Amniotic epithelial cell (primary cell): ENCODE measurements around the gene OSER1.

ENCODE experiments used
- DNase-seq: peaks from one replicate; pipeline ENCODE4 v3.0.0-alpha.2; 2010; ENCODE audit warnings: low read depth

The OSER1 gene

DNA sequence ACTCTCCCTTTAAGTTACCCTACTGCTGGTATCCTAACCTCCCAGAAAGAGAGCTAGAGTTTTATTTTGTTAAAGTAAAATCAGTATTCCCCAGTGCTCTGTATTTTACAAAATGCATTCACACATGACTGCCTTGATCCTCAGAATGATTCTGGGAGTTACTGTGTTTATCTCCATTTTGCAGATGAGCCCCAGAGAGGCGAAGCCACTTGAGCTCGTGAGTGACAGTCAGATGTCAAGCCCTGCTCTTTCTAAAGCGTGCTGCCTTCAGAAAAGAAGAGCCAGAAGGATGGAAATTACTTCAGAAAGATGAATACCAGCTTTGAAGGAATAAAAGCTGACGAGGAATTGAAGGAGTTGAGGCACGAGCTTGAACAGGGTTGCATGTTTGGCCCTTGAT lies 14.1 kb upstream of the OSER1 start:
- no peak for DNase-seq

DNA sequence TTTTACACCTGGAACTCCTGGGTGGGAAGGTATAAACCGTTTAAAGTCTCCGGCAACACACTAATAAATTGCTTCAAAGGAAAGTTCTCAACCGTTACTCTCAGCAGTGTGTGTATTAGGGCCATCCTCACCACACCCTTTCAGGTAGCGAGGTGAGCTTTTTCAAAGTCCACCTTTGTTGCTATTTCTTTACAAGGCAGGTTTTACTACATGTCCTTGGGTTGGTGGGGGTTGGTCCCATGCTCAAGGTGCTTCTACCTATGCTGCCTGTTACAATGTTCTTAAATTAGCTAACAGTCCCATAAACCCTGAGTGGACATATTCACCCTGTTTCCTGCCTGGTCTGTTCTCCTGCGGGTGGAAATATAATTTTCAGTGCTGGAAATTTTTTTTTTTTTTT lies 13.2 kb upstream of the OSER1 start:
- no peak for DNase-seq

DNA sequence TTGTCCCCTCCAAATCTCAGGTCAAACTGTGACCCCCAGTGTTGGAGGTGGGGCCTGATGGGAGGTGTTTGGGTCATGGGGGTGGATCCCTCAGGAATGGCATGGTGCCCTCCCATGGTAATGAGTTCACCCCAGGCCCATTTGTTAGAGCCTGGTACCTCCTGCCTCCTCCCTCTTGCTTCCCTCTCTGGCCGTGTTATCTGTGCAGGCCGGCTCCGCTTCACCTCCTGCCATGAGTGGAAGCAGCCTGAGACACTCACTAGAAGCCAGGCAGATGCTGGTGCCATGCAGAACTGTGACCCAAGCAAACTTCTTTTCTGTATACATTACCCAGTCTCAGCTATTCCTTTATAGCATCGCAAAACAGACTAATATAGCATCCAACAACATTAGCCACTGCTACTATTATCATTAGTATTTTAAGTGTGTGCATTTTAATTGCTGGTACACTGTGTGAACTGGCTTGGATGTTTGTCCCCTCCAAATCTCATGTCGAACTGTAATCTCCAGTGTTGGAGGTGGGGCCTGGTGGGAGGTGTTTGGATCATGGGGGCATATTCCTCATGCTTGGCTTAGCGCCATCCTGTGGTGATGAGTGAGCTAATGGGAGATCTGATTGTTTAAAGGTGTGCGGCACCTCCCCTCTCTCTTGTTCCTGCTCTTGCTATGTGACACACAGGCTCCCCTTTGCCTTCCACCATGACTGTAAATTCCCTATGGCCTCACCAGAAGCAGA lies 12.2 kb upstream of the OSER1 start:
- DNase-seq = no peak

DNA sequence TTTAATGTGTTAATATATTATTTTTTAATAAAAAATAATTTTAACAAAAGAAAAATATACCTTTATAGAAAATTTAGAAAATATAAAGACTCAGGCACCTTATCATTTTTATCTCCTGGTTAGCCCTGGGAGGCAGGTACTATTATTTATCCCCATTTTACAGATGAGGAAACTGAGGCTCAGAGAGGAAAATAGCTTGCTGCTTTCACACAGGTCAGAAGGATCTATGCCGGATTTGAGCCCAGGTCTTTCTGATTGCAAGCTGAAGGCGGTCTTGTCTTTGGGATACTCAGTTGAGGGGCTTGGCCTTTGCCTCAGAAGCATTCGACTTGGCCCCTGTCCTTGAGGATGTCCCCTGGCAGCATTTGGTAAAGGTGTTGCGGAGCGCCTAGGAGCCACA lies 11.5 kb upstream of the OSER1 start:
- no peak for DNase-seq

DNA sequence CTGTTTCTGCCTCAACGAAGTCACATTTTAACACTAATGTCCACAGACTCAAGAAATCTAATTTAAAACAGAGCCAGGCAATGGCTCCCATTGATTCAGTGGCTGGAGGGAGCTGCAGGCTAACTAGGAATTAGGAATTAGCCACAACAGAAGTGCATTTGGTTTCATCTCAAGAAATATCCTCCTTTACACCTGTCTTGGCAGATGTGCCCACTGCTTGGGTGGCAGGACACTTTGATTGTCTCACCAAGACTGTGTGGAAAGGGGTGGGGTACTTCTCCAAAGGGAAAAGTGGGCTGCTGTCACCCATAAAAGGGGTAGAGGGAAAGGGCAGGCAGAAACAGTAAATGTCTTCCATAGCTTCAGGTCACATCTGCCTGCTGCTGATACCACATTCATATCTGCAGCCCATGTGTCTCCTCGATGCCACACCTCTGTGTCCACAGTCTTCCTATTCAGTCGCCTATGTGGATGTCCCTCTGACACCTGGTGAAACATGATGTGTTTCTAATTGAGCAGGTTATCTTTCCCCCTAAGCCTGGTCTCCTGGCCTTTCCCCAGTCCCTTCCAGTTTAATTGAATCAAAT lies 10.9 kb upstream of the OSER1 start:
- no peak for DNase-seq

DNA sequence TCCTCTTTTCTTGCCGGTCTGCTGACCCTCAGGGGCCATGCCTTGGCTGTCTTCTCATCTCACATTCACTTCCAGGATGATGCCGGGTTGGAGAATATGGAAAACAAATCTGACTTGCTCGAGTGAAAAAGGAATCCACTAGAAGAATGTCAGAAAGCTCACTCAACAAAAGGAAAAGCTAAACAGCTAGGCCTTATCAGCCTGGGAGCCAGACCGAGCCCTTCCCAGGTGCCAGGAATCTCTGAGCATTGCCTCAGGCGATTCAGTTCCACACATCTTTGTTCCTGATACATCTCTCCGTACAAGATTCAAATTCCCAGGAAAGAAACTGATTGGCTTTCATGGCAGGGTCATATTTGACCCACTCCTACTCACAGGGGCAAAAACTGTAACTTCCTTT lies 9.2 kb upstream of the OSER1 start:
- DNase-seq = no peak

DNA sequence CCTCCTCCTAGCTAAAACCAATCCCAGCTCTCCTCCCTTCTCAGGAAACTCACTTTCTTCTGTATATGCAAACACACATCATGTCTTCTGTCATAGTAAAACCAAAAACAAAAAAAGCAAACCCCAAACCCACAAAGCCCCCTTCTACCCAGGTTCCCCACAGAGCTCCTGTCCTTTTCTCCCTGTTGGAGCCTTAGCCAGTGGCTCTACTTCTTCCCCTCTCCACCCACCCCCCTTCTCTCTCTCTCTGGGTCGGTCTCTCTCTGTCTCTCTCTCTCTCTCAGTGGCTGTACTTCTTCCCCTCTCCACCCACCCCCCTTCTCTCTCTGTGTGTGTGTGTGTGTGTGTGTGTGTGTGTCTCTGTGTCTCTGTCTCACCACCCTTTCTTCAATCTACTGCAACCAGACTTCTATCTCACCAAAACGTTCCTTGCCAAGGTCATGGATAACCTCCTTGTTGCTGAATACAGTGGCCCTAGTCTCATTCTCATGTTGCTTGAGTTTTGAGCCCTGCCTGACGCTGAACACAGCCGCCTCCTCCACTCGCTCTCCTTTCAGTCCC lies 8.7 kb upstream of the OSER1 start:
- DNase-seq = no peak

DNA sequence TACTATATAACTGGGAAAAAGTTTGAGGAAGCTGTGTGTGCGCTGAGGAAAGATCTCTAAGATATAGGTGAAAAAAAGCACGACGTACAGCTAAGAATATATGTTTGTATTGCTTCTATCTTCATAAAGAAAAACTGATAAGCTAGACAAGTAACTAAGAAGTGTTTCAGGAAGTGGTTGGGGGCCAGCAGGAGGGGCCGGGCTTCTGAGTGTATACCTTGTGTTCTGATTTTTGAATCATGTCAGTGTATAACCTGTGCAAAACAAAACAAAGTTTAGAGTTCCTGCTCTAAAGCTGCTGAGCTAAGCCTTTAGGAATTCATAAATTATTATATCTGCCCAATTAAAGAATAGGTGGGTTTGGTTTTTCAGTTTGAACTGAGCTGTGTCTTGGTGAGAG lies 7.9 kb upstream of the OSER1 start:
- no peak for DNase-seq

DNA sequence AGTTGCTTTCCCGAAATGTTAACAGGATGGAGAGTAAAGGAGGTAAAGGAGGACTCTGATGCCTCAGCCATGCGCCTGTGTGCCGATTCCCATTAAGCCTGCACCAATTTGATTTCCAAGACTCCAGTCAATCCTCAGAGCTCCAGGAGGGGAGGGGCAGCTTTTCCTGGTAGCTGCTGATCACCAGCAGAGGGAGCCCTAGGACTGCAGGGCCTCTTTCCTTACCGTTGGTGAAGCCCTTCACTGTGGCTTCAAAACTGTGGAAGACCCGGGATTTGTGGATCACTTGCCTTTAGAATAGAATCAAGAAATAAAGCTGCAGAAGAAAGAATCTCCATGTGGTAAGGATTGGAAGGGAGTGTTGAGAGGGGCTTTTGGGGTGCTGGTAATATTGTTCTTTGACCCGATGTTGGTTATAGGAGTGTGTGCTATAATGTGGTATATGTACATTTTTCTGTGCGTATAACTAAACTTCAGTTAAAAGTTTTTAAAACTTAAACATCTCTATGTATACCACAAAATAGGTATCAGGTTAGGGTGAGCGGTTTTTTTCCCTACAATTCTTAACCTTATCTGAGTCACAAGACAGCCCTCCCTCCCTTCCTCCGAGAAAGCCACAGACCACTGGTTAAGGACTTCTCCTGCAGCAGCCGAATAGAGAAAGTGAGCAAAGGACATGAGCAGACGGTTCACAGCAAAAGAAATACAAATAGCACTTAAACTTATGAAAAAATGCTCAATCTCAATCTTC lies 6.9 kb upstream of the OSER1 start:
- DNase-seq = peak; percentile 65

DNA sequence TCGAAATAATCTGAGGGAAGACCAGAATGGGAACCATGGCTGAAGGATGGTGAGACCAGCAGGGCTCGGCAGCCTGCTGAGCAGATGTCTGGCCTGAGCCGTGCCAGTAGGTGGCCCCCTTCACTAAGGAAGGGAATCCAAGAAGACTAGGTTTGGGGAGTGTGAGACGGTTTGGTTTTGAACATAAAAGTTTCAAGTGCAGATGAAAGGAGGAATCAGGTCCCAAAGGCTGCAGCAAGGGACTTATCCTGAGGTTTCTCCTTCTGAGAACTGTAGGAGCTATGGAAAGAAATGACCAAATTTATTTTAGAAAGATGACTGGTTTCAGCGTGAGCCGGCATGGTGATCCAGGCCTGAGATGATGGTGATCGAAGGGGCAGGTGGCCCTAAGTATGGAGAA lies 4.6 kb upstream of the OSER1 start:
- DNase-seq = peak; percentile 52

DNA sequence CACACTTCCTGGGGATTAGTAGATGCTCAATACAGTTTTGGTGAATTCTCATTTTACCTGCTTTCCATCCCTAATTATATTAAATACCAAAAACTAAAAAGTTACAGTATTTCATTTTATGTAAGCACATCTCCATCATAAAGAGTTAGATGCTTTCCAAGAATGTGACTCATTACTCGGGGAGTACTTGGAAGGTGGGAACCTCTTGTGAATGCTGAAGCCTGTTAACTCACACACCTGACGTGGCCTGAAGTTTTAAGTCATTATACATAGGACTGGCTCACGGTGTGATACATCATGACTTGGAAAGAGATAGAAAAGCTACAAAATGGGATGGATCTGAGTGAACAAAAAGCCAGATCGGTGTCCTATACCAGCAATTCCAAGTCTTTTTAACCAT lies 2.2 kb upstream of the OSER1 start:
- peak; percentile 39 for DNase-seq

DNA sequence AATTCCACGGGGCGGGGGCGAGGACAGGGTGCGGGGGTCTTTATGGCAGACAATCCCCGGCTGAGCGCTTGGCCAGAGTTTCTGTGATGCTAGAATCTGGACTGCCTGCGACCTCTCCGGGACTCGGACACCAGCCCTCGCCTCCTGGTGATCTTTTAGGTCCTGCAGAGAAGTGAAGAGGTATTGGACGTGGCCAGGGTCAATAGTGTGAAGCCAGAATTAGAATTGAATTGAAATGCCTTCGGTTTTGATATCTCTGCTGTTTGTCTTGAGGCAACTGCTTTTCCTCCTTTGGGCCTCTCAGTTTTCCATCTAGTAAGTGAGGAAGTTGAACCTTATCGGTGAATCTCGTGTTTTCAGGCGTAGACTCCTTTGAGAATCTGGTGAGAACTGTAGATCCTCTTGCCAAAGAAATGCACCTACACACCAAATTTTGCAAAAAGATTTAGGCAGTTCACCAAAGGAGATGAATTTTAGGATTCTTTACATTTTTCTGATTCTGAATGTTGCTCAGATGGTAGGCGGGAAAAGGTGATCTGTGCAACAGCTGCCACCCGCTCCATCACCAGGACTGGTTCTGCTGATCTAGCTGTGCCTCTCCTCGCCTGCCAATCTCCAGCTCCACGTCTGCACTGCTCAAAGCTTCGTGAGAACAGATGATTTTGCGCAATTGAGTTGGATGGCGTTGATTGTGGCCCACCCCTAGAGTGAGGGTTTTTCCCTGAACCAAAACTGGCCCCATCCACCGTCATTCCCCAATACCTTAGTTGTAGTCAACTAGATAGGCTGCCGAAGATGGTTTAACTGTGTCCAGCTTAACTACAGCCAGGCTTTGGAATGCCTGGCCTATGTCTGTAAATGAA lies 837 bp upstream of the OSER1 start:
- DNase-seq = peak; percentile 36

DNA sequence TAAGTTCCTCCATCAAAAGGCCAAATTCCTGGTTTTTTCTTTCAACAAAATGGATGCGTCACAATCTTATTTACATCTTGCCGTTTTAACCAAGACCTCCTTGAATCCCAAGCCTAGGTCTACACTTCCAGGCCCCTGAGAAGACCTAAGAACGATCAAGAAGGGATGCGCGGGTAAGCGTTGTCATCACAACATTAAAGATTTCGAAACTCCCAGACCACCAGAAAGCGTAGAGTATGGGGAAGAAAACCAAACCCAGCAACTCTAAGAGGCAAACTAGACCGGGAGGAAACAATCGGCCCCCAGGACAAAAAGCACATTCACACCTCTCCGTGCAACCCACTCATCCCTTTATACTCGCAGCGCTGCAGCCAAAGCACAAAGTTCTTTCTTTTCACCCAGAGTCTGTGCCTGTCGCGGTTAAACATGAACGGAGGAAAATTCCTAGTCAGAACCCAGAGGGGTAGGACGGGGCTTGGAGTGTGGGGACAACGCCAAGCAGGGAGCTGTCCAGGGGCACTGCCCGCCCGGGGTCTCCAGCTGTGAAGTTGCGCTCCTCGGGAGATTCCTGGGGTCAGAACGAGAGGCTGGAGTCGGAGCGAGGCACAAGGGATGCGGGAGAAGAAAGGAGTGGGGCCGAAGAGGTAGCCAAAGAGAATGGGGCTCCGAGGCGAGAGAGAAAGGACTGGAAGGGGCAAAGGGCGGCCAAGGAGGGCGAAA lies 725 bp downstream of the OSER1 start:
- peak; percentile 35 for DNase-seq

DNA sequence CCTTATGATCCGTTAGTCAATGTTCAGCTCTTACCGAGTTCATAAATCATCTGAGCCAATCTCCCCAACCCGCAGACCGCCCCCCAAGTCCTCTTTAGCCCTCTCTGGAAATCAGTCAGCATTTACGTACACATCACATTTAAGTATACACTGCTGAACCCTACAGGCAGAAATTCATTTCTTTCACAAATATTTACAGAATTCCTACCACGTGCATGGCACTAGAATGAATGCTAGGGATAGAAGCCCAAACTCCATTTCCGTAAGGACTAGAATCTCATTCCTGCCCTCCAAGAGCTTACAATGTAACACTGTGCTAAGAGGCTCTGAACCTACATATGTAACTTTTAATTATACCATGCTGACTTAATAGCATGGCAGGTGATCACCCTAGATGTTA lies 1.8 kb downstream of the OSER1 start:
- DNase-seq = peak; percentile 52

DNA sequence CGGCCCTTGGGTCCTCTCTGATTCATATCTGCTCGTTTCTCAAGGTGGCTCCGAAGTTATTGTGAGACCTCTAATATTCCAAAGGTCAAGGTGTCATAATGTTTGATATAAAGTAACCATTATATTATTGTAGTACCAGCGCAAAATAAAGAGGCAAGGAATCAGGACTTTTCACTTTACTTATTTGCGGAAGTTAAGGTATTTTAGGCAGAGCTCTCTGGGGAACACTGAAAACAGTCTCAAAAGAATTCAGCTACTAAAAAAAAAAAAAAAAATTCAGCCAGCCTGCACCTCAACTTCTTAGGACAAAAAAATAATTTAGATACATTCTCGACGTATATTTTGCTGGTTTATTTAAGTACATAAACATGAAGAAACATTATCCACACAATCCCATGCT lies 2.4 kb downstream of the OSER1 start:
- DNase-seq = no peak

DNA sequence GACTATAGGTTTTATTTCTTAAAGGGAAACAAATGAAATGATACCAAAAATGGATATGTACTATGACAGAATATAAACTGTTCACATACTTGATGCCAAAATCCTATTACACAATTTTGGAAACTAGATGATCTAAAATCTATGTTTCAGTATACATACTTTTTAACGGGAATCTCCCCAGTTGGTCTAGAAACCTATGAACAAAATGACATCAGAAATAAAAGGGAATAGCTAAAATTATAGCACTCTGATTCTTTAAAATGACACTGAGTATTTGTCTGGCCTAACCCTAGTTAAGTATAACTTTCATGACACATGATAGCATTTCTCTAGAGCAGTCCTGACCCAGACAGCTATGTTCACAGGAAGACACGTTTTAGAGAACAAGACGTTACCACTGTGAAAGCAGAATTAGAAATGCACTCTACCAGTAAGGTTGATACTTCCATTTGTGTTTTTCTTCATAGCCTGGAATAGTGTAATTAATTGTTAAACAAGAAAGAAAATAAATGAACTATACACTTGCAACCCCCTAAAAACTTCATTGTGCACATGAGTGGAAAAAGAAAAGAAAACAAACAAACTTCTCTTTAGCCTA lies 3.3 kb downstream of the OSER1 start:
- no peak for DNase-seq

DNA sequence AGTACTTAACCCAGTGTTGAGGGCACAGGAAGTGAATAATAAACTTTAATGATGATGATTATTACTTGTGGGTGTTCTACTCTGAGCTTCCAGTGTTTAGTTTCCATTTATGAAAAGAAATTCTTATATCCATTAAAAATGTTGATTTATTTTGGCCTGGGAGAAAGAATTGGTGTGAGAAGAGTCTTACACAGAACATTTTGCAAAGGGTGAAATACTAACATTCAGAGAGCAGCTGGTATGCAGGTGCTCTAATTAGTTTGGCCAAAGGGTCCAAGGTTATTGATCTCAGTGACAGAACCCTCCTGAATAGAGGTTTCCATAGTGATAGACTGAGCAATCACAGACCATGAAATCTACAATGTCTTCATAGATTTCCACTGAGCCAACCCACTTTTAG lies 4.4 kb downstream of the OSER1 start:
- DNase-seq = no peak

DNA sequence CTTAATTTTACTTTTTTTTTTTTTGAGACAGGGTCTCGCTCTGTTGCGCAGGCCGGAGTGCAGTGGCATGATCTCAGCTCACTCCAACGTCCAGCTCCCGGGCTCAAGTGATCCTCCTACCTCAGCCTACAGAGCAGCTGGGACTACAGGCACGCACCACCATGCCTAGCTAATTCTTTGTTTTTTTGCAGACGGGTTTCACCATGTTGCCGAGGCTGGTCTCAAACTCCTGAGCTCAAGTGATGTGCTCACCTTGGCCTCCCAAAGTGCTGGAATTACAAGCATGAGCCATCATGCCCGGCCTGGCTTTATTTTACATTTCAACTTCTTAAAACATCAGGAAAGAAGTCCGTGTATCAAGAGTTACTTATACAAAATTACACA lies 5.7 kb downstream of the OSER1 start:
- no peak for DNase-seq

DNA sequence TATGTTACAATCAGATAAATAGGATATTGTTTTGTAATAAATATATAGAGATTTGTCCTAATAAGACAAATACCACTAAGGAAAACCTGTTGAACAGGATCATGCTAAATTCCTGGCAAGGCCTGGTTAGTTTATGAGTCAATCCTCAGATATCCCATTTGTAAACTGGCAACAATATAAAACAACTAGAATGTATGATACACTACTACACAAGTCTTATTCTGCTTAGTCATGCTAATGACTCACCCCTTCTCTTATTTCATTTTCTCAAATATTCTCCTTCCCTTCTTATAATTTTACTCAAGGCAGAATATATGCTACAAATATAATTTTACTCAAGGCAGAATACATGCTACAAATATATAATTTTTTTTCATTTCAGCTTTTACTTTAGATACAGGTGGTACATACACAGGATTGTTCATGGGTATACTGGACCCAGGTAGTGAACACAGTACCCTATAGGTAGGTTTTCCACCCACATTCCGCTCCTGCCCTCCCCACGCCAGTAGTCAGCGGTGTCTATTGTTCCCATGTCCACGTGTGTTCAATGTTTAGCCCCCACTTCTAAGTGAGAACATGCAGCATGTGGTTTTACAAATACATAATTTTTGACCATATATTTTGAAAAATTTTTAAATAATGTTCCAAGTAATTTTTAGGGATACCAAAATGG lies 6.3 kb downstream of the OSER1 start:
- DNase-seq = peak; percentile 97

DNA sequence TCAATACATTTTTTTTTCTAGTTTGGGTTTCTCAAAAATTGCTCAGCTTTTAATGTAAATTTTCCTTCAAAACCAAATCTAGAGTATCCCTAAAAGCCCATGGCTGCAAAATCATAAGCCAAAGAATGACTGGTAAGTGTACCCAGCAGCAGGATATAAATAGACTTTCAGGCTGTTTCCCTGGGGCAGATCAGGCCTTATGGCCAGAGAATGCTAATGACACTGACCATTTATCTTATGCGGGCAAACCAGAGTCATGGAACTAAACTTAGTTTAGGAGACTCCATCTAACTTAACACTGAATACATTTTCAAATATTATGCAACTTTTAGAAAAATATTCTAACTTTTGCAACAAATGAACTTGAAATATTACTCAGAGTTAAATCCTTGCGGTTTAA lies 7.4 kb downstream of the OSER1 start:
- DNase-seq = peak; percentile 96

DNA sequence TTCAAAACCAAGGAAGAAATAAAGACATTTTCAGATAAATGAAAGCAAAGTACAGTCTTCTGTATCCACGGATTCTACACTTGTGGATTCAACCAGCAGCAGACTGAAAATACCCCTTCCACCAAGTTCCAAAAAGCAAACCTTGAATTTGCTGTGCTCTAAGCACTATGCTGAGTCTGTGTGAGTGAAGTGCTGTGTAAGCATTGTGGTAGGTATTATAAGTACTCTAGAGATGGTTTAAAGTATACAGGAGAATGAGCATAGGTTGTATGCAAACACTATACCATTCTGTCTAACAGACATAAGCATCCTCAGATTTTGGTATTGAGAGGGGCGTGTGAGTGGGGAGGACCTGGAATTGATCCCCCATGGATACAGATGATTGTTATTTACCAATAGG lies 9.6 kb downstream of the OSER1 start:
- no peak for DNase-seq
